ENCODE results near the gene DNAJB11. TPM values are rescaled to one million over a fixed set of nuclear protein-coding genes. Genes with fewer than 3 reads are reported as not detected.

The DNAJB11 gene
- polyA plus RNA-seq, 1 experiment = 26.2 TPM

- Histone ChIP-seq H3K4me3 (ENCODE audit: low read depth, low read length) (no peak overlapping the region), H3K36me3 (ENCODE audit: control insufficient read depth, insufficient read depth, low read length) (no peaks in the 10 kb centered on the region), H3K27me3 (ENCODE audit: control insufficient read depth, insufficient read depth, low read length) (peaks cover 2% of the 10 kb centered on the region)
- POLR2A ChIA-PET = no interaction called here
- CTCF ChIA-PET = no interaction called here
- no peak for TF ChIP-seq CTCF (IDR thresholded peaks at IDR 0.05; ENCODE audit: insufficient read depth, low read depth, low read length)
- no peak for DNase-seq (ENCODE audit: low read depth)
These were observed 52.3 kb downstream of the DNAJB11 start for GRCh38 chr3:186622651-186623310.

- H3K27me3 ChIP-seq (ENCODE audit: control insufficient read depth, insufficient read depth, low read length) = peaks cover 2% of the 10 kb centered on the region; the same call in 1 of the 2 replicates
- TF ChIP-seq CTCF (IDR thresholded peaks at IDR 0.05; ENCODE audit: insufficient read depth, low read depth, low read length) = no peak
- POLR2A ChIA-PET = no interaction called here
- CTCF ChIA-PET = interaction anchor here (0.7 to 3.0 kb wide), 3 partner anchors 9 to 26 kb away, joined by 3 to 29 read pairs (median 3); no protein-coding TSS in a partner anchor
- no peak for DNase-seq (ENCODE audit: low read depth)
- H3K4me3 ChIP-seq (ENCODE audit: low read depth, low read length) = no peak overlapping the region
- H3K36me3 ChIP-seq (ENCODE audit: control insufficient read depth, insufficient read depth, low read length) = no peaks in the 10 kb centered on the region
These were observed 54.1 kb downstream of the DNAJB11 start for GRCh38 chr3:186624598-186624997.

- CTCF ChIA-PET = interaction anchor here (1.1 to 3.0 kb wide), 2 partner anchors 10 to 196 kb away, joined by 3 to 29 read pairs; no protein-coding TSS in a partner anchor
- no peak for DNase-seq (ENCODE audit: low read depth)
- peaks cover 2% of the 10 kb centered on the region; the same call in 1 of the 2 replicates for H3K27me3 ChIP-seq (ENCODE audit: control insufficient read depth, insufficient read depth, low read length)
- POLR2A ChIA-PET = no interaction called here
- H3K36me3 ChIP-seq (ENCODE audit: control insufficient read depth, insufficient read depth, low read length) = no peaks in the 10 kb centered on the region
- no peak overlapping the region for H3K4me3 ChIP-seq (ENCODE audit: low read depth, low read length)
- TF ChIP-seq CTCF (IDR thresholded peaks at IDR 0.05; ENCODE audit: insufficient read depth, low read depth, low read length) = no peak
These were observed 55.1 kb downstream of the DNAJB11 start for GRCh38 chr3:186625600-186626042.

GRCh38 chr3:186626254-186626847 is 55.8 kb downstream of the DNAJB11 start:
- TF ChIP-seq CTCF (IDR thresholded peaks at IDR 0.05; ENCODE audit: insufficient read depth, low read depth, low read length) = no peak
- H3K4me3 ChIP-seq (ENCODE audit: low read depth, low read length) = no peak overlapping the region
- peaks cover 2% of the 10 kb centered on the region; the same call in 1 of the 2 replicates for H3K27me3 ChIP-seq (ENCODE audit: control insufficient read depth, insufficient read depth, low read length)
- ChIA-PET CTCF (interaction anchor here (1.1 to 3.0 kb wide), 2 partner anchors 10 to 195 kb away, joined by 3 to 29 read pairs; no protein-coding TSS in a partner anchor), POLR2A (interaction anchor here (0.5 kb wide), 1 partner anchor 156 kb away, joined by 3 read pairs; no protein-coding TSS in a partner anchor)
- H3K36me3 ChIP-seq (ENCODE audit: control insufficient read depth, insufficient read depth, low read length) = no peaks in the 10 kb centered on the region
- no peak for DNase-seq (ENCODE audit: low read depth)

GRCh38 chr3:186627852-186628414 is 57.4 kb downstream of the DNAJB11 start:
- ChIA-PET CTCF (interaction anchor here (1.0 kb wide), 1 partner anchor 11 kb away, joined by 3 read pairs; no protein-coding TSS in a partner anchor), POLR2A (no interaction called here)
- peaks cover 2% of the 10 kb centered on the region; the same call in 1 of the 2 replicates for H3K27me3 ChIP-seq (ENCODE audit: control insufficient read depth, insufficient read depth, low read length)
- no peaks in the 10 kb centered on the region for H3K36me3 ChIP-seq (ENCODE audit: control insufficient read depth, insufficient read depth, low read length)
- H3K4me3 ChIP-seq (ENCODE audit: low read depth, low read length) = no peak overlapping the region
- DNase-seq (ENCODE audit: low read depth) = no peak
- TF ChIP-seq CTCF (IDR thresholded peaks at IDR 0.05; ENCODE audit: insufficient read depth, low read depth, low read length) = no peak

Data from BJ (cell line).